B cell (primary cell): ENCODE results near the gene ASTN2. TPM values are rescaled to one million over a fixed set of nuclear protein-coding genes. Genes with fewer than 3 reads are reported as not detected.

Experiments
- ATAC-seq: fragments of 200-7000 bp; cut with Tn5 transposase; one replicate; pipeline ENCODE4 v1.10.0; 2021; ENCODE audit warnings: low read depth, mild to moderate bottlenecking, moderate number of reproducible peaks, moderate library complexity
- CTCF ChIA-PET: fragments of 350-600 bp; sonication (Branson Sonifier 250); formaldehyde crosslinking; loops from one replicate; lab custom pipeline; 2021; ENCODE audit warnings: antibody characterized with exemption, inconsistent platforms; lab: Charles Lee
- POLR2A ChIA-PET: fragments of 350-600 bp; sonication (Branson Sonifier 250); formaldehyde crosslinking; loops from one replicate; lab custom pipeline; 2021; ENCODE audit warnings: antibody characterized with exemption; lab: Charles Lee
- DNase-seq: peaks from one replicate; pipeline ENCODE4 v3.0.0; 2013
- H2AFZ ChIP-seq: 2 replicates; pipeline ENCODE4 v1.6.1; 2012; ENCODE audit warnings: mild to moderate bottlenecking, low read depth, low read length; ENCODE audit not compliant: insufficient read depth, poor library complexity, severe bottlenecking
- H3K27ac ChIP-seq, 2 donors: 1 replicate in 1 of 2; 2 replicates in 1 of 2; pipeline ENCODE4 v1.5.1; 2012 to 2013; ENCODE audit warnings: low read length in 2 of 2, mild to moderate bottlenecking in 2 of 2, moderate library complexity in 1 of 2
- H3K27me3 ChIP-seq, 4 experiments: fragments of 200-600 bp in 1 of 4; sonication (generic) in 1 of 4; replicated peaks in 1 of 4; 1 replicate in 2 of 4; 2 replicates in 2 of 4; pipeline versions ENCODE4 v1.6.1 to v1.7.0; 2013 to 2016; ENCODE audit warnings: low read length in 3 of 4, mild to moderate bottlenecking in 2 of 4, mixed read lengths in 1 of 4, moderate library complexity in 1 of 4; ENCODE audit not compliant: insufficient read depth in 4 of 4, control insufficient read depth in 3 of 4; ENCODE audit errors: control extremely low read depth in 1 of 4
- H3K36me3 ChIP-seq, 2 experiments: replicated peaks in 1 of 2; 1 replicate in 1 of 2; 2 replicates in 1 of 2; pipeline versions ENCODE4 v1.6.1 to v1.7.1; 2013; ENCODE audit warnings: low read length in 1 of 2; ENCODE audit not compliant: insufficient read depth in 2 of 2, control insufficient read depth in 1 of 2; ENCODE audit errors: control extremely low read depth in 1 of 2, extremely low read depth in 1 of 2
- H3K4me1 ChIP-seq, 2 donors: fragments of 200-600 bp in 1 of 2; sonication (generic) in 1 of 2; 1 replicate in 1 of 2; 2 replicates in 1 of 2; pipeline versions ENCODE4 v1.5.1 to v1.6.1; 2013 to 2017; ENCODE audit warnings: low read length in 2 of 2; ENCODE audit not compliant: control insufficient read depth in 2 of 2, insufficient read depth in 2 of 2
- H3K4me2 ChIP-seq: replicated peaks from 2 replicates; pipeline ENCODE3; 2012; ENCODE audit warnings: mild to moderate bottlenecking, low read depth, low read length; ENCODE audit not compliant: poor library complexity, severe bottlenecking
- H3K4me3 ChIP-seq, 5 experiments: fragments of 200-600 bp in 1 of 5; sonication (generic) in 1 of 5; 1 replicate in 3 of 5; 2 replicates in 2 of 5; pipeline versions ENCODE4 v1.5.1 to v1.7.0; 2011 to 2016; ENCODE audit warnings: low read length in 4 of 5, mild to moderate bottlenecking in 4 of 5, low read depth in 2 of 5, control low read depth in 1 of 5, moderate library complexity in 1 of 5; ENCODE audit not compliant: insufficient read depth in 1 of 5; ENCODE audit errors: control extremely low read depth in 1 of 5, extremely low read depth in 1 of 5
- H3K79me2 ChIP-seq: fragments of 200-600 bp; sonication (generic); one replicate; pipeline ENCODE4 v1.6.0; 2016; ENCODE audit warnings: low read length; ENCODE audit not compliant: control insufficient read depth, insufficient read depth
- H3K9ac ChIP-seq: fragments of 200-600 bp; sonication (generic); 2 replicates; pipeline ENCODE4 v1.6.1; 2017; ENCODE audit warnings: mild to moderate bottlenecking, low read length, moderate library complexity
- H3K9me3 ChIP-seq, 3 donors: one replicate each; pipeline versions ENCODE4 v1.6.1 to v1.7.1; 2013; ENCODE audit warnings: low read length in 2 of 3; ENCODE audit not compliant: control insufficient read depth in 2 of 3, insufficient read depth in 1 of 3; ENCODE audit errors: control extremely low read depth in 1 of 3
- H4K20me1 ChIP-seq: 2 replicates; pipeline ENCODE4 v1.6.0; 2012; ENCODE audit warnings: mild to moderate bottlenecking, low read length; ENCODE audit not compliant: insufficient read depth, control insufficient read depth, poor library complexity, severe bottlenecking
- H3K27ac Mint-ChIP-seq: one replicate; pipeline ENCODE4 v1.8.0; 2021; ENCODE audit warnings: mixed read lengths
- H3K27me3 Mint-ChIP-seq: one replicate; pipeline ENCODE4 v1.8.0; 2021; ENCODE audit warnings: mixed read lengths
- H3K4me1 Mint-ChIP-seq: one replicate; pipeline ENCODE4 v1.8.0; 2021; ENCODE audit warnings: mixed read lengths
- H3K4me3 Mint-ChIP-seq: one replicate; pipeline ENCODE4 v1.8.0; 2021; ENCODE audit warnings: mixed read lengths
- H3K9me3 Mint-ChIP-seq: one replicate; pipeline ENCODE4 v1.8.0; 2022; ENCODE audit warnings: mixed read lengths; ENCODE audit not compliant: insufficient read depth
- CTCF ChIP-seq: fragments of 200-600 bp; IDR thresholded peaks from one replicate; pipeline ENCODE4 v1.8.0; 2022; ENCODE audit warnings: antibody characterized with exemption, mild to moderate bottlenecking
- EZH2 ChIP-seq: IDR thresholded peaks from 2 replicates; pipeline ENCODE4 v1.6.1; 2012; ENCODE audit warnings: borderline replicate concordance, low read depth, mild to moderate bottlenecking, moderate library complexity, low read length; ENCODE audit not compliant: insufficient read depth, poor library complexity, severe bottlenecking
- WGBS: methylation state at CpG from one replicate; pipeline ENCODE4 v1.1.5; 2013; ENCODE audit warnings: missing lambda C conversion rate; ENCODE audit not compliant: insufficient coverage; 5-methylcytosine and 5-hydroxymethylcytosine counted together
- intact Hi-C: fragments of 100-400 bp; cut with micrococcal nuclease; formaldehyde crosslinking; loops from one replicate; pipeline ENCODE4 v1.10.0; 2022
- polyA plus RNA-seq: library from polyadenylated mRNA; depleted of rRNA; stranded (reverse); fragments of >200 nt; gene quantifications from 2 replicates; pipeline ENCODE4 v1.2.3, GENCODE V29; 2012
- total RNA-seq, 2 donors: library from RNA; stranded (reverse); fragments of 120-200 nt in 1 of 2; gene quantifications; 1 replicate in 1 of 2; 2 replicates in 1 of 2; pipeline versions ENCODE4 v1.2.3 to v1.2.4, GENCODE V29; 2013 to 2022

ASTN2 gene
- total and polyA plus RNA-seq, 2 donors (not counting 1 experiment from before 2014, with no cell fraction given): 1.2 to 3.6 TPM

- H3K27ac Mint-ChIP-seq: no peak overlapping the region
Measured at GRCh38 chr9:117063721-117064471, 351.0 kb downstream of the ASTN2 start.

More at GRCh38 chr9:117063721-117064471, 351.0 kb downstream of the ASTN2 start:
- Mint-ChIP-seq H3K27me3 (no peaks in the 10 kb centered on the region), H3K4me1 (no peaks in the 10 kb centered on the region), H3K4me3 (no peak overlapping the region), H3K9me3 (no peaks in the 10 kb centered on the region)
- TF ChIP-seq CTCF (no peak), EZH2 (no peak)
- H3K27me3 ChIP-seq: no peaks in the 10 kb centered on the region
- WGBS: 93% methylated on average over 6 of the region's 10 CpGs
- no peak overlapping the region for H3K4me2 ChIP-seq
- intact Hi-C loops: no loop called here
- H3K9ac ChIP-seq: no peak overlapping the region
- no peaks in the 10 kb centered on the region for H3K4me1 ChIP-seq
- H2AFZ ChIP-seq: no peak overlapping the region
- POLR2A ChIA-PET: no interaction called here
- ATAC-seq (no peak), DNase-seq (no peak)
- H3K4me3 ChIP-seq: no peak overlapping the region
- H4K20me1 ChIP-seq: no peaks in the 10 kb centered on the region
- CTCF ChIA-PET: no interaction called here
- no peak overlapping the region for H3K27ac ChIP-seq
- peaks cover 0 to 6% (median 0%) of the 10 kb centered on the region in 3 donors for H3K9me3 ChIP-seq
- H3K79me2 ChIP-seq: no peaks in the 10 kb centered on the region
- H3K36me3 ChIP-seq: no peaks in the 10 kb centered on the region
